ENCODE data around the gene TEX11.

DNA sequence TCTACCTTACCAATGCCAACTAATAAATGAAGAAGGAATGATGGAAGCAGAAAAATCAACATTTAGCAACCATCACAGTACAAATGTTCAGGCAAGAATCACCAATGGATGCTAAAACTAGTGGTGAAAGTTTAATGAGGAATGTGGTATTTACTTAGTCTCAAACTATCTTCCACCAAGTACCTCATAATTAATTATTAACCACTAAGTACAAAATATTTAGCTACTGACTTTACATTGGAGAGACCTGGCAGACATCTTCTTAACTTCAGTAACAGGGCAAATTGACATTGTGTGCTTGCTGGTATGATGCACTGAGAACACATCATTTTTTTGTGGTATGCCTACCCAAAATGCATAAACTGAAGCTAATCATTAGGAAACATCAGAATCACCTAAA, 381.5 kb downstream of the TEX11 start:
- TF ChIP-seq POLR2A (IDR thresholded peaks at IDR 0.05), result no peak
- TF ChIP-seq, protein P1, sequence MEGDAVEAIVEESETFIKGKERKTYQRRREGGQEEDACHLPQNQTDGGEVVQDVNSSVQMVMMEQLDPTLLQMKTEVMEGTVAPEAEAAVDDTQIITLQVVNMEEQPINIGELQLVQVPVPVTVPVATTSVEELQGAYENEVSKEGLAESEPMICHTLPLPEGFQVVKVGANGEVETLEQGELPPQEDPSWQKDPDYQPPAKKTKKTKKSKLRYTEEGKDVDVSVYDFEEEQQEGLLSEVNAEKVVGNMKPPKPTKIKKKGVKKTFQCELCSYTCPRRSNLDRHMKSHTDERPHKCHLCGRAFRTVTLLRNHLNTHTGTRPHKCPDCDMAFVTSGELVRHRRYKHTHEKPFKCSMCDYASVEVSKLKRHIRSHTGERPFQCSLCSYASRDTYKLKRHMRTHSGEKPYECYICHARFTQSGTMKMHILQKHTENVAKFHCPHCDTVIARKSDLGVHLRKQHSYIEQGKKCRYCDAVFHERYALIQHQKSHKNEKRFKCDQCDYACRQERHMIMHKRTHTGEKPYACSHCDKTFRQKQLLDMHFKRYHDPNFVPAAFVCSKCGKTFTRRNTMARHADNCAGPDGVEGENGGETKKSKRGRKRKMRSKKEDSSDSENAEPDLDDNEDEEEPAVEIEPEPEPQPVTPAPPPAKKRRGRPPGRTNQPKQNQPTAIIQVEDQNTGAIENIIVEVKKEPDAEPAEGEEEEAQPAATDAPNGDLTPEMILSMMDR (IDR thresholded peaks at IDR 0.05), result no peak

Data from lower leg skin (tissue), 3 donors.